Coronary artery (tissue), 2 donors: Measurements from ENCODE around the gene GABARAP.

Experiments used
- DNase-seq: peaks from one replicate; pipeline ENCODE4 v3.0.0-alpha.2; 2017; ENCODE audit warnings: low spot score
- H3K27ac ChIP-seq, 2 donors: fragments of 200-600 bp; sonication (generic); one replicate each; pipeline ENCODE4 v1.5.1; 2016 to 2019
- H3K4me3 ChIP-seq: fragments of 200-600 bp; sonication (generic); 2 replicates; pipeline ENCODE4 v1.5.1; 2016; ENCODE audit warnings: mild to moderate bottlenecking, moderate library complexity
- CTCF ChIP-seq: fragments of 200-600 bp; sonication (generic); IDR thresholded peaks from one replicate; pipeline ENCODE4 v1.5.1; 2019; ENCODE audit warnings: antibody characterized with exemption

GABARAP gene

GRCh38 chr17:7208754-7209460 is 33.3 kb downstream of the GABARAP start:
- no peak for DNase-seq
- no peak overlapping the region for H3K4me3 ChIP-seq
- no peak for TF ChIP-seq CTCF
- no peak overlapping the region for H3K27ac ChIP-seq

DNA sequence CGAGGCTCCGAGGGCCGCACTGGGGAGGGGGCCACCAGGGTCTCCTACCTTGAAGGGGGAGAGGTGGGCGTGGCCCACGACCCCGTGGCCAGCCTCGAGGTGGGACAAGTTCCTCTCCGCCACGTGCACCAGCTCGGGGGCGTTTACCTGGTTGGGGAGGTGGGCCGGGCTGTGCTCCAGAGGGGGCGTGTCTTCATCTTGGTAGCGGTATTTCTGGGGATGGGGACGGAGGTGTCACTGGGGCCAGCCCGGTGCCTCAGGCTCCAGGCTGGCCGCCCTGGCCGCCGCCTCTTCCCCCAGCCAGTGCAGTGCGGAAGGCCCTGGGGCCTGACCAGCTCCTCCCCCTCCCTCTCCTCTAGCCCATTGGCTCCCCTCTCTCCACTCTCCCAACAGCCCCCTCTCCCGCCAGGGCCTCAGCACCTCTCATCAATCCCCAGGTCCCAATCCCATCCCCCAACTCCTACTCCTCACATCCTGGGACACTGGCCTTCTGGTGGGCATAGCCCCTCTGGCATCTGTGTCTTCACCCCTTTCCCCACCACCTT is 34.1 kb downstream of the GABARAP start:
- TF ChIP-seq CTCF, result no peak
- H3K27ac ChIP-seq, result no peak overlapping the region
- no peak for DNase-seq
- H3K4me3 ChIP-seq, result no peak overlapping the region

GRCh38 chr17:7207120-7208001 is 34.9 kb downstream of the GABARAP start:
- TF ChIP-seq CTCF, result no peak
- Histone ChIP-seq H3K4me3 (no peak overlapping the region), H3K27ac (no peak overlapping the region)
- DNase-seq, result no peak

- H3K27ac ChIP-seq, result peak overlapping the region; percentile 57 to 70
- TF ChIP-seq CTCF, result no peak
- H3K4me3 ChIP-seq, result peak overlapping the region; percentile 76
- DNase-seq, result no peak
Measured at GRCh38 chr17:7205561-7205960, 36.7 kb downstream of the GABARAP start.

DNA sequence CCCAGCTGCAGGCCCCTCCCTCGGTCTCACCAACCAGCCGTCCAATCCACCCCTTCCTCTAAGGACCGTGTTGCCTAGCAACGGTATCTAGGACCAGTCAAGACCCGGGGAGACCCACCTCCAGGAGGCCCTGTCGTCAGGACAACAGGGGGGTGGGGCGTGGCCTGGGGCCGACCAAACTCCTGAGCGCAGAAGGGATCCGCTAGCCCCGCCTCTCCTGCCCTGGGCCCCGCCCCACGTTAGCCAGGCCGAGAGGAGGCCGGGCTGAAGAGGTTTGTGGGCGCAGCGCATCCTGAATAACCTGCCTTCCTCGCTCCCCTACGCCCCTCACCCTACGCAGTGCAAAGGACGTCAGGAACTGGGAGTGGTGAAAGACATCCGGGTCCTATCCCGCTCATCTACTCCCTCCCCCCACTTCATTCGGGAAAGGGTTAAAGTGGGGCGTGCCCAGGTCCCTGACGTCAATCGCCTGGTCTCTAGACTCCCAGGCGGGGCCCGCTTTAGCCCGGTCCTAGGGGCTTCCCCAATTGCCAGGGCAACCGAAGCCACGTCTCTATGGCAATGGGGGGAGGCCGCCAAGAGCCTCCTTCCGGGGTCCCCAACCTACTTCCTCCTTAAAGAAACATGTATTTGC is 37.3 kb downstream of the GABARAP start:
- Histone ChIP-seq H3K4me3 (peak overlapping the region; percentile 76), H3K27ac (peak overlapping the region; percentile 57 to 70)
- peak; percentile 91 for DNase-seq
- no peak for TF ChIP-seq CTCF

GRCh38 chr17:7204336-7204735 is 37.9 kb downstream of the GABARAP start:
- no peak for TF ChIP-seq CTCF
- peak overlapping the region; percentile 57 to 70 for H3K27ac ChIP-seq
- no peak for DNase-seq
- peak overlapping the region; percentile 76 for H3K4me3 ChIP-seq
